SK-N-SH treated with all-trans-retinoic acid at 6 μM for 48 hours (cell line): ENCODE results near the gene TDRD12.

Source experiments
- ATAC-seq: fragments of 200-7000 bp; cut with Tn5 transposase; 3 replicates; pipeline ENCODE4 v1.9.1; 2020; ENCODE audit warnings: mild to moderate bottlenecking, moderate library complexity
- ARNTL ChIP-seq: fragments of 450-650 bp; formaldehyde crosslinking; IDR thresholded peaks from 2 replicates; pipeline ENCODE4 v1.5.0; 2020; ENCODE audit warnings: low read depth, mild to moderate bottlenecking, moderate library complexity, borderline replicate concordance
- BACH2 ChIP-seq: fragments of 250-450 bp; sonication (Bioruptor Pico); IDR thresholded peaks from 2 replicates; pipeline ENCODE4 v1.9.0; 2021; ENCODE audit warnings: mild to moderate bottlenecking, borderline replicate concordance
- ESRRG ChIP-seq: fragments of 250-450 bp; sonication (Bioruptor Pico); IDR thresholded peaks from 2 replicates; pipeline ENCODE4 v1.6.1; 2021; ENCODE audit warnings: mild to moderate bottlenecking
- GLIS3 ChIP-seq: fragments of 250-450 bp; sonication (Bioruptor Pico); IDR thresholded peaks from 2 replicates; pipeline ENCODE4 v1.5.0; 2020; ENCODE audit warnings: mild to moderate bottlenecking, moderate library complexity
- ISL1 ChIP-seq: fragments of 250-450 bp; sonication (Bioruptor Pico); IDR thresholded peaks from 2 replicates; pipeline ENCODE4 v2.1.2; 2022; ENCODE audit warnings: mild to moderate bottlenecking, moderate library complexity
- OSR1 ChIP-seq: fragments of 250-450 bp; sonication (Bioruptor Pico); IDR thresholded peaks from 2 replicates; pipeline ENCODE4 v1.8.0; 2022; ENCODE audit warnings: moderate library complexity, mild to moderate bottlenecking, inconsistent platforms
- PPARA ChIP-seq: fragments of 250-450 bp; sonication (Bioruptor Pico); IDR thresholded peaks from 2 replicates; pipeline ENCODE4 v1.5.0; 2020; ENCODE audit warnings: mild to moderate bottlenecking, borderline replicate concordance
- RARB ChIP-seq: fragments of 250-450 bp; sonication (Bioruptor Pico); IDR thresholded peaks from 2 replicates; pipeline ENCODE4 v1.8.0; 2021; ENCODE audit warnings: mild to moderate bottlenecking, moderate library complexity
- SNAI2 ChIP-seq: fragments of 250-450 bp; sonication (Bioruptor Pico); IDR thresholded peaks from 2 replicates; pipeline ENCODE4 v1.5.0; 2020; ENCODE audit warnings: mild to moderate bottlenecking, moderate library complexity
- TCF4 ChIP-seq: fragments of 250-450 bp; sonication (Bioruptor Pico); IDR thresholded peaks from 2 replicates; pipeline ENCODE4 v1.8.0; 2021; ENCODE audit warnings: mild to moderate bottlenecking, moderate library complexity, borderline replicate concordance
- TOX ChIP-seq: fragments of 250-450 bp; sonication (Bioruptor Pico); IDR thresholded peaks from 2 replicates; pipeline ENCODE4 v1.8.0; 2021; ENCODE audit warnings: mild to moderate bottlenecking, moderate library complexity, borderline replicate concordance
- ZC3H10 ChIP-seq: fragments of 250-450 bp; sonication (Bioruptor Pico); IDR thresholded peaks from 2 replicates; pipeline ENCODE4 v1.5.1; 2021; ENCODE audit warnings: mild to moderate bottlenecking, moderate library complexity
- ZFP30 ChIP-seq: fragments of 450-650 bp; formaldehyde crosslinking; IDR thresholded peaks from 2 replicates; pipeline ENCODE4 v1.5.0; 2022; ENCODE audit warnings: mild to moderate bottlenecking, moderate library complexity
- ZNF565 ChIP-seq: fragments of 450-650 bp; formaldehyde crosslinking; conservative IDR thresholded peaks from 2 replicates; pipeline ENCODE4 v1.5.0; 2020; ENCODE audit warnings: low read depth, mild to moderate bottlenecking, moderate library complexity
- ZNF70 ChIP-seq: fragments of 450-650 bp; formaldehyde crosslinking; IDR thresholded peaks from 2 replicates; pipeline ENCODE4 v1.5.0; 2020; ENCODE audit warnings: mild to moderate bottlenecking, moderate library complexity
- ZNF8 ChIP-seq: fragments of 450-650 bp; formaldehyde crosslinking; IDR thresholded peaks from 2 replicates; pipeline ENCODE4 v1.5.0; 2020; ENCODE audit warnings: mild to moderate bottlenecking, moderate library complexity
- TF ChIP-seq, protein P1 (sequence below): fragments of 250-450 bp; sonication (Bioruptor Pico); IDR thresholded peaks from 2 replicates; pipeline ENCODE4 v1.5.1; 2021; ENCODE audit warnings: mild to moderate bottlenecking, moderate library complexity
- TF ChIP-seq, protein P2 (sequence below): fragments of 250-450 bp; sonication (Bioruptor Pico); IDR thresholded peaks from 2 replicates; pipeline ENCODE4 v1.5.0; 2020; ENCODE audit warnings: mild to moderate bottlenecking, moderate library complexity
- TF ChIP-seq, protein P3 (sequence below): fragments of 250-450 bp; sonication (Bioruptor Pico); IDR thresholded peaks from 2 replicates; pipeline ENCODE4 v1.8.0; 2020; ENCODE audit warnings: mild to moderate bottlenecking, moderate library complexity, borderline replicate concordance
- TF ChIP-seq, protein P4 (sequence below): fragments of 250-450 bp; sonication (Bioruptor Pico); IDR thresholded peaks from 2 replicates; pipeline ENCODE4 v1.5.1; 2020; ENCODE audit warnings: low read depth, mild to moderate bottlenecking, moderate library complexity
- TF ChIP-seq, protein P5 (sequence below): fragments of 250-450 bp; sonication (Bioruptor Pico); IDR thresholded peaks from 2 replicates; pipeline ENCODE4 v1.8.0; 2021; ENCODE audit warnings: low read depth, mild to moderate bottlenecking, moderate library complexity, borderline replicate concordance

Gene TDRD12

DNA sequence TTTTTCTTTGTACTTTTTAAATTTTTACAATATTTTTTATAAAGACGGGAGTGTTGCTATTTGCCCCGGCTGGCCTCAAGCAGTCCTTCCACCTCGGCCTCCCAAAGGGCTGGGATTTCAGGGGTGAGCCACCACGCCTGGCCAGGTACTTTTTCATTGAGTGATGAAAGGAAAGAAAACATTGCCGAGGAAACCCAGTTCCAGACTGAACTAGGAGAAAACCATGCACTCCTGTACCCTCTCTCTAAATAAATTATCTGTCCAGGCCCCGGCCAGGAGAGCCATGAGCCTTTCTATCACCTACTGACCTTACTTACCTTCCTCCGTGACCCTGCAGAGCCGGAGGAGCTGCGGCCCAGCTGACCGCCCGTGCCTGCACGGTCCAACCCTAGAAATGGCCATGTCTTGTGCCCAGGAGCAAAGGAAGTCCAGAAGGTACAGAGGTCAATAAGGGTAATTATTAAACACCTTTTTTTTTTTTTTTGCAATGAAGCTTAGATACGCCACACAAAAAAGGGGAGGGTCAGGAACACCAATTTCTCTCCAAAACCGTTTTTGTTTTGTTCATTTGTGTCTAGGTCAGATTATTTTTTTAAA, 149.9 kb downstream of the TDRD12 start, which contains the start of gene SLC7A9:
TSS of gene SLC7A9 (minus strand) at position 399 of the 597 bp plus-strand sequence. CDS start 1,233 bp downstream, outside the sequence.
- TF ChIP-seq, protein P1, sequence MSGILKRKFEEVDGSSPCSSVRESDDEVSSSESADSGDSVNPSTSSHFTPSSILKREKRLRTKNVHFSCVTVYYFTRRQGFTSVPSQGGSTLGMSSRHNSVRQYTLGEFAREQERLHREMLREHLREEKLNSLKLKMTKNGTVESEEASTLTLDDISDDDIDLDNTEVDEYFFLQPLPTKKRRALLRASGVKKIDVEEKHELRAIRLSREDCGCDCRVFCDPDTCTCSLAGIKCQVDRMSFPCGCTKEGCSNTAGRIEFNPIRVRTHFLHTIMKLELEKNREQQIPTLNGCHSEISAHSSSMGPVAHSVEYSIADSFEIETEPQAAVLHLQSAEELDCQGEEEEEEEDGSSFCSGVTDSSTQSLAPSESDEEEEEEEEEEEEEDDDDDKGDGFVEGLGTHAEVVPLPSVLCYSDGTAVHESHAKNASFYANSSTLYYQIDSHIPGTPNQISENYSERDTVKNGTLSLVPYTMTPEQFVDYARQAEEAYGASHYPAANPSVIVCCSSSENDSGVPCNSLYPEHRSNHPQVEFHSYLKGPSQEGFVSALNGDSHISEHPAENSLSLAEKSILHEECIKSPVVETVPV (CRISPR knock-in tag) = no peak
- TF ChIP-seq SNAI2 (no peak), ARNTL (CRISPR knock-in tag) (no peak), RARB (CRISPR knock-in tag) (no peak), ZFP30 (CRISPR knock-in tag) (no peak), TCF4 (no peak), ZC3H10 (no peak)
- TF ChIP-seq, protein P2, sequence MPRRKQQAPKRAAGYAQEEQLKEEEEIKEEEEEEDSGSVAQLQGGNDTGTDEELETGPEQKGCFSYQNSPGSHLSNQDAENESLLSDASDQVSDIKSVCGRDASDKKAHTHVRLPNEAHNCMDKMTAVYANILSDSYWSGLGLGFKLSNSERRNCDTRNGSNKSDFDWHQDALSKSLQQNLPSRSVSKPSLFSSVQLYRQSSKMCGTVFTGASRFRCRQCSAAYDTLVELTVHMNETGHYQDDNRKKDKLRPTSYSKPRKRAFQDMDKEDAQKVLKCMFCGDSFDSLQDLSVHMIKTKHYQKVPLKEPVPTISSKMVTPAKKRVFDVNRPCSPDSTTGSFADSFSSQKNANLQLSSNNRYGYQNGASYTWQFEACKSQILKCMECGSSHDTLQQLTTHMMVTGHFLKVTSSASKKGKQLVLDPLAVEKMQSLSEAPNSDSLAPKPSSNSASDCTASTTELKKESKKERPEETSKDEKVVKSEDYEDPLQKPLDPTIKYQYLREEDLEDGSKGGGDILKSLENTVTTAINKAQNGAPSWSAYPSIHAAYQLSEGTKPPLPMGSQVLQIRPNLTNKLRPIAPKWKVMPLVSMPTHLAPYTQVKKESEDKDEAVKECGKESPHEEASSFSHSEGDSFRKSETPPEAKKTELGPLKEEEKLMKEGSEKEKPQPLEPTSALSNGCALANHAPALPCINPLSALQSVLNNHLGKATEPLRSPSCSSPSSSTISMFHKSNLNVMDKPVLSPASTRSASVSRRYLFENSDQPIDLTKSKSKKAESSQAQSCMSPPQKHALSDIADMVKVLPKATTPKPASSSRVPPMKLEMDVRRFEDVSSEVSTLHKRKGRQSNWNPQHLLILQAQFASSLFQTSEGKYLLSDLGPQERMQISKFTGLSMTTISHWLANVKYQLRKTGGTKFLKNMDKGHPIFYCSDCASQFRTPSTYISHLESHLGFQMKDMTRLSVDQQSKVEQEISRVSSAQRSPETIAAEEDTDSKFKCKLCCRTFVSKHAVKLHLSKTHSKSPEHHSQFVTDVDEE (CRISPR knock-in tag) = no peak
- TF ChIP-seq, protein P3, sequence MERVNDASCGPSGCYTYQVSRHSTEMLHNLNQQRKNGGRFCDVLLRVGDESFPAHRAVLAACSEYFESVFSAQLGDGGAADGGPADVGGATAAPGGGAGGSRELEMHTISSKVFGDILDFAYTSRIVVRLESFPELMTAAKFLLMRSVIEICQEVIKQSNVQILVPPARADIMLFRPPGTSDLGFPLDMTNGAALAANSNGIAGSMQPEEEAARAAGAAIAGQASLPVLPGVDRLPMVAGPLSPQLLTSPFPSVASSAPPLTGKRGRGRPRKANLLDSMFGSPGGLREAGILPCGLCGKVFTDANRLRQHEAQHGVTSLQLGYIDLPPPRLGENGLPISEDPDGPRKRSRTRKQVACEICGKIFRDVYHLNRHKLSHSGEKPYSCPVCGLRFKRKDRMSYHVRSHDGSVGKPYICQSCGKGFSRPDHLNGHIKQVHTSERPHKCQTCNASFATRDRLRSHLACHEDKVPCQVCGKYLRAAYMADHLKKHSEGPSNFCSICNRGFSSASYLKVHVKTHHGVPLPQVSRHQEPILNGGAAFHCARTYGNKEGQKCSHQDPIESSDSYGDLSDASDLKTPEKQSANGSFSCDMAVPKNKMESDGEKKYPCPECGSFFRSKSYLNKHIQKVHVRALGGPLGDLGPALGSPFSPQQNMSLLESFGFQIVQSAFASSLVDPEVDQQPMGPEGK (CRISPR knock-in tag) = no peak
- ATAC-seq = no peak

DNA sequence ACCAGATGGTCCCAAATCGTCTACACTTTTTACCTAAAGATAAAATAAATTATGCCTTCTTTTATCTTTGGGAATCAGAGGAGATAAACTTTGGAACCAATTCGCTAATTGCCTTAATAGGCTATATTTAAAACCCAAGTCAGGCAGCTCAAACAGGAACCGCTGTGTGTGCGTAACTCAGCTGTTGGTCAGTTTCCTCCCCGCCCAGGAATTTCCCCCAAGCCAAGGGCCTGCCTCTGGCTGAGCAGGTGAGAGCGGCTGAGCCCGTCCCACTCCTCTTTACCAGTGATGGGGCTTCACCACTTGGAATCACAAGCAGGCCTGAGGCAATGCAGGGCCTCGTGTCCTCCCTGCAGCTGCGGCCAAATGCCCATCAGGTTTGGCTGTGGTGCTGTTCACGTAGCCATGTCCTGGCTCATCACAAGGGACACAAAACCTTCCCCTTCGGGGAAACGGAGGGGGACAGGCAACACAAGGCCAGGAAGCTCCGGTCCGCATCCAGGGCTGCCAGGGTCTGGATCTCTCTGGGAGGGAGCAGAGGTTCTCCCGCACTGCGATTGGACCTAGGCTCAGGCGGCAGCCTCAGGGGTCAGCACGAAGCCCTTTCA, 150.5 kb downstream of the TDRD12 start:
- ATAC-seq = no peak
- no peak for TF ChIP-seq SNAI2
- no peak for TF ChIP-seq BACH2 (CRISPR knock-in tag)
- TF ChIP-seq ZNF70 (CRISPR knock-in tag) = no peak
- no peak for TF ChIP-seq ZC3H10
- TF ChIP-seq TCF4 = no peak
- no peak for TF ChIP-seq TOX (CRISPR knock-in tag)
- no peak for TF ChIP-seq ZFP30 (CRISPR knock-in tag)
- TF ChIP-seq ISL1 = no peak
- TF ChIP-seq ESRRG (CRISPR knock-in tag) = no peak
- TF ChIP-seq, protein P2 (CRISPR knock-in tag) = no peak
- no peak for TF ChIP-seq ARNTL (CRISPR knock-in tag)
- no peak for TF ChIP-seq ZNF565 (CRISPR knock-in tag)
- TF ChIP-seq GLIS3 (CRISPR knock-in tag) = no peak
- TF ChIP-seq, protein P4, sequence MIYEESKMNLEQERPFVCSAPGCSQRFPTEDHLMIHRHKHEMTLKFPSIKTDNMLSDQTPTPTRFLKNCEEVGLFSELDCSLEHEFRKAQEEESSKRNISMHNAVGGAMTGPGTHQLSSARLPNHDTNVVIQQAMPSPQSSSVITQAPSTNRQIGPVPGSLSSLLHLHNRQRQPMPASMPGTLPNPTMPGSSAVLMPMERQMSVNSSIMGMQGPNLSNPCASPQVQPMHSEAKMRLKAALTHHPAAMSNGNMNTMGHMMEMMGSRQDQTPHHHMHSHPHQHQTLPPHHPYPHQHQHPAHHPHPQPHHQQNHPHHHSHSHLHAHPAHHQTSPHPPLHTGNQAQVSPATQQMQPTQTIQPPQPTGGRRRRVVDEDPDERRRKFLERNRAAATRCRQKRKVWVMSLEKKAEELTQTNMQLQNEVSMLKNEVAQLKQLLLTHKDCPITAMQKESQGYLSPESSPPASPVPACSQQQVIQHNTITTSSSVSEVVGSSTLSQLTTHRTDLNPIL (CRISPR knock-in tag) = no peak
- TF ChIP-seq, all 23 proteins: peak for 0

DNA sequence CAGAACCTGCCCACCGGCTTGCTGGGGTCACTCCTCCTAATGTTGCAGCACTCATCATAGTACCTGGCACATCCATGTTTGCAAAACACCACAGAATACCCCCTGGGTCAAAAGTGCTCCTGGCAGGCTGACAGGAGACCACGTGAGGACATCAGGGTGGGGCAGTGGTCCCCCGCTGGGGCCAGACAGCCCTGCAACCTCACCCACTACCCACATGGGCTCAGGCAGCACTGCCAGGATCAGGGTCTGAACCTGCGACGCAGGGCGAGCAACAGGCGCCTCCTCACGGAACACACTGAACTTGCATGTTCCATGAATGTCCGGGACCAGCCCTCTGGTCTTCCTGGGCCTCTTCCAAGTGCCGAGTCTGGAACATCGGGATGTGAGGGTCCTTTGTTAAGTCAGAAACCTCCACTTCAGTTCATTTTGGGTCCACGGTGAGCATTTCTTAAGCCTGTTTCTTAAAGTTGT, 151.4 kb downstream of the TDRD12 start:
- ATAC-seq = no peak
- TF ChIP-seq OSR1 (no peak), PPARA (CRISPR knock-in tag) (no peak), ZNF70 (CRISPR knock-in tag) (no peak), ZNF8 (CRISPR knock-in tag) (no peak), ZC3H10 (no peak), ESRRG (CRISPR knock-in tag) (no peak), TOX (CRISPR knock-in tag) (no peak)
- TF ChIP-seq, protein P3 (CRISPR knock-in tag) = no peak
- TF ChIP-seq, protein P5, sequence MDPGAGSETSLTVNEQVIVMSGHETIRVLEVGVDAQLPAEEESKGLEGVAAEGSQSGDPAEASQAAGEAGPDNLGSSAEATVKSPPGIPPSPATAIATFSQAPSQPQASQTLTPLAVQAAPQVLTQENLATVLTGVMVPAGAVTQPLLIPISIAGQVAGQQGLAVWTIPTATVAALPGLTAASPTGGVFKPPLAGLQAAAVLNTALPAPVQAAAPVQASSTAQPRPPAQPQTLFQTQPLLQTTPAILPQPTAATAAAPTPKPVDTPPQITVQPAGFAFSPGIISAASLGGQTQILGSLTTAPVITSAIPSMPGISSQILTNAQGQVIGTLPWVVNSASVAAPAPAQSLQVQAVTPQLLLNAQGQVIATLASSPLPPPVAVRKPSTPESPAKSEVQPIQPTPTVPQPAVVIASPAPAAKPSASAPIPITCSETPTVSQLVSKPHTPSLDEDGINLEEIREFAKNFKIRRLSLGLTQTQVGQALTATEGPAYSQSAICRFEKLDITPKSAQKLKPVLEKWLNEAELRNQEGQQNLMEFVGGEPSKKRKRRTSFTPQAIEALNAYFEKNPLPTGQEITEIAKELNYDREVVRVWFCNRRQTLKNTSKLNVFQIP = no peak
